ENCODE measurements around the gene SLC35B2. TPM values are rescaled to one million over a fixed set of nuclear protein-coding genes. Genes with fewer than 3 reads are reported as not detected.
A peak's percentile ranks its signal among the peaks of the same experiment; 100 is the strongest.
"Not testable (repeated sequence)": the region's sequence is repeated elsewhere in the genome, so short reads cannot be mapped to it uniquely, and the experiment has no call there.

The SLC35B2 gene
- total and polyA plus RNA-seq, 10 donors, result 17.6 to 30.4 (median 24.0) TPM

DNA sequence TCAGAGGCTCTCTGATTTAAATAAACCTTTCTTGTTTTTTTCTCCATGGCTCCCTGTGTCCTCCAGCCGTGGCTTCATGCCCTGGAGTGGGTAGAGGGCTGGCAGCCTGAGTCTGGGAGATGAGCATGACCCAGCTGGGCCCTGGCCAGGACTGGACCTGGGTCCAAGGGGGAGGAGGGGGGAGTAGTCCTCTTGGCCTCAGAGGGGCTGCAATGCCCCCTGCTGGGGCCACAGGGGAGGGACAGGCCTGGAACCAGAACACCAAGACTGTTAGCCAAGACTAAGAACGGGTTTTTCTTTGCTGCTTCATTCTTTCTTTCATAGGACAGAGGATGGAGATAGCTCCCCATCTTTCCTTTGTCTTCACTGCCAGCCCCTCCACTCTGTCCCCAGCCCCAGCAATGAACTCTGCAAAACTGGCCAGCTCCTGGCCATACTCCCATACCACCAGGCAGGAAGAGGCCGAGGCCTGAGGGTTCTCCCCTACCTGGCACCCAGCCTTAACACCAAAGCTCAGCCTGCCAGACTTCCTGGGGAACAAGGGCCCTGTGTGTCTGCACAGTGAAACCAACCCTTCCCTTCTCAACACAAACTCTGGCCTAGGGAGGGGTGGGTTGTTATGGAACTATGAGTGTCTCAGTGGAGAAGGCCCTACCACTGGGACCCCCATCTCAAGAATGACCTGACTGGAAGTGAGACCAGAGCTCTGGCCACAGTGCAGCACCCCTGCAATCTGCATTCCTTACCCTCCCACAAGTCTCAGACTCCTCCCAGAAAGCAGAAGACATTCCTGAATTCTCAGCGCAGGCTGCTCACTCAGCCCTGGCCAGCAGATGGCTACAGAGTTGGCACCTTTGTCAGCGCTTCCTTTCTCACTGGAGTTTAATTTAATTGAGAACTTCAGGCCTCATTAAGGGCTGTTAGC is 23.0 kb downstream of the SLC35B2 start:
- no peaks in the 10 kb centered on the region for H3K9me3 ChIP-seq
- H3K4me3 ChIP-seq, result no peak overlapping the region
- peaks cover 0 to 37% (median 0%) of the 10 kb centered on the region in 6 donors for H3K36me3 ChIP-seq
- intact Hi-C loops (cut with DNase I; ENCODE audit: low total_unique reads), result loop anchor here (10.0 kb wide), 2 partner anchors 60 to 140 kb away; no protein-coding TSS in a partner anchor
- H3K4me1 ChIP-seq, result peaks cover 9 to 71% (median 29%) of the 10 kb centered on the region in 6 donors
- H3K27ac ChIP-seq, result peak overlapping the region in 6 of 8 donors; percentile 46 to 61 (median 48)
- DNase-seq, result peak; percentile 64
- no peak for TF ChIP-seq POLR2AphosphoS5 (IDR thresholded peaks at IDR 0.05)
- TF ChIP-seq POLR2A (IDR thresholded peaks at IDR 0.05), result no peak
- TF ChIP-seq, protein P1, sequence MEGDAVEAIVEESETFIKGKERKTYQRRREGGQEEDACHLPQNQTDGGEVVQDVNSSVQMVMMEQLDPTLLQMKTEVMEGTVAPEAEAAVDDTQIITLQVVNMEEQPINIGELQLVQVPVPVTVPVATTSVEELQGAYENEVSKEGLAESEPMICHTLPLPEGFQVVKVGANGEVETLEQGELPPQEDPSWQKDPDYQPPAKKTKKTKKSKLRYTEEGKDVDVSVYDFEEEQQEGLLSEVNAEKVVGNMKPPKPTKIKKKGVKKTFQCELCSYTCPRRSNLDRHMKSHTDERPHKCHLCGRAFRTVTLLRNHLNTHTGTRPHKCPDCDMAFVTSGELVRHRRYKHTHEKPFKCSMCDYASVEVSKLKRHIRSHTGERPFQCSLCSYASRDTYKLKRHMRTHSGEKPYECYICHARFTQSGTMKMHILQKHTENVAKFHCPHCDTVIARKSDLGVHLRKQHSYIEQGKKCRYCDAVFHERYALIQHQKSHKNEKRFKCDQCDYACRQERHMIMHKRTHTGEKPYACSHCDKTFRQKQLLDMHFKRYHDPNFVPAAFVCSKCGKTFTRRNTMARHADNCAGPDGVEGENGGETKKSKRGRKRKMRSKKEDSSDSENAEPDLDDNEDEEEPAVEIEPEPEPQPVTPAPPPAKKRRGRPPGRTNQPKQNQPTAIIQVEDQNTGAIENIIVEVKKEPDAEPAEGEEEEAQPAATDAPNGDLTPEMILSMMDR (IDR thresholded peaks at IDR 0.05 in 8 of 11, conservative IDR thresholded peaks at IDR 0.05 in 3 of 11), result peak in 10 of 11 experiments; percentile 30 to 68 (median 54)
- no peaks in the 10 kb centered on the region for H3K27me3 ChIP-seq (replicated peaks in 1 of 7)
- 50 to 74% (median 69%) methylated on average over 5 of the region's 5 CpGs for WGBS, 5 donors

DNA sequence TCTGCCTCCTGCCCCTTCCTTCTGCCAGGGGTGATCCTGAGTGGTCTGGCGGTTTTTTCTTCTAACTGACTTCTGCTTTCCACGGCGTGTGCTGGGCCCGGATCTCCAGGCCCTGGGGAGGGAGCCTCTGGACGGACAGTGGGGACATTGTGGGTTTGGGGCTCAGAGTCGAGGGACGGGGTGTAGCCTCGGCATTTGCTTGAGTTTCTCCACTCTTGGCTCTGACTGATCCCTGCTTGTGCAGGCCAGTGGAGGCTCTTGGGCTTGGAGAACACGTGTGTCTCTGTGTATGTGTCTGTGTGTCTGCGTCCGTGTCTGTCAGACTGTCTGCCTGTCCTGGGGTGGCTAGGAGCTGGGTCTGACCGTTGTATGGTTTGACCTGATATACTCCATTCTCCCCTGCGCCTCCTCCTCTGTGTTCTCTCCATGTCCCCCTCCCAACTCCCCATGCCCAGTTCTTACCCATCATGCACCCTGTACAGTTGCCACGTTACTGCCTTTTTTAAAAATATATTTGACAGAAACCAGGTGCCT is 23.7 kb downstream of the SLC35B2 start:
- Histone ChIP-seq H3K9me3 (no peaks in the 10 kb centered on the region), H3K4me3 (no peak overlapping the region), H3K27me3 (replicated peaks in 1 of 7) (no peaks in the 10 kb centered on the region), H3K36me3 (peaks cover 0 to 37% (median 0%) of the 10 kb centered on the region in 6 donors), H3K4me1 (peaks cover 9 to 75% (median 31%) of the 10 kb centered on the region in 6 donors), H3K27ac (peak overlapping the region in 4 of 8 donors; percentile 4 to 61 (median 48))
- TF ChIP-seq, protein P1 (IDR thresholded peaks at IDR 0.05 in 8 of 11, conservative IDR thresholded peaks at IDR 0.05 in 3 of 11), result no peak
- intact Hi-C loops (cut with DNase I; ENCODE audit: low total_unique reads), result loop anchor here (10.0 kb wide), 2 partner anchors 59 to 139 kb away; no protein-coding TSS in a partner anchor
- 53 to 77% (median 66%) methylated on average over 14 of the region's 14 CpGs for WGBS, 5 donors
- peak; percentile 58 for DNase-seq

DNA sequence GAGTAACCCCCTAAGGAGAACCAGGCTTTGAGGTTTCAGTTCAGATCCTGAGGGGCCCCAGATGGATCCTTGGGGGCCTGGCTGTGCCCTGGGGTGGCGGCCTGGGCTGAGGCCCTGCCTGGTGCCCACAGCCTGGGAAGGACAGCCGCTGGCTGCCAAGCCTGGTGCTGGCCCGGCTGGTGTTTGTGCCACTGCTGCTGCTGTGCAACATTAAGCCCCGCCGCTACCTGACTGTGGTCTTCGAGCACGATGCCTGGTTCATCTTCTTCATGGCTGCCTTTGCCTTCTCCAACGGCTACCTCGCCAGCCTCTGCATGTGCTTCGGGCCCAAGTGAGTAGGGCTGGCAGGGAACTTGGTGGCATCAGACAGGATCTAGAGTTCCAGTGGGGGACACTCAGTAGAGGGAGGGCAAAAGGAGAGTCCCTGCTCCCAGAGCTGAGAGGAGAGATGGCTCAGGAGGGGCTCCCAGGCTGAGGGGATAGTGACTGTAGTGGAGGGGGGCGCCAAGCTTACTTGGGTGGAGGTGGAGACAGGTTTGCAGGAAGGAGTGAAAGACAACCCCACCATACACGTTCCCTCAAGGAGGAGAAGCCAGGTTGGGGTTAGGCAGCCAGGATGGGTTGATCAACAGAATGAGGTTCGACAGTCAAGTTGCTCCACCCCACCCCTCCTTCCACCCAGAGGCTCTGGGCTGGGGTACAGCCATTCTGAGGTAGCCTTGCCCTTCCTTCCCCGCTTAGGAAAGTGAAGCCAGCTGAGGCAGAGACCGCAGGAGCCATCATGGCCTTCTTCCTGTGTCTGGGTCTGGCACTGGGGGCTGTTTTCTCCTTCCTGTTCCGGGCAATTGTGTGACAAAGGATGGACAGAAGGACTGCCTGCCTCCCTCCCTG is 24.4 kb downstream of the SLC35B2 start:
- Histone ChIP-seq H3K36me3 (peaks cover 0 to 37% (median 0%) of the 10 kb centered on the region in 6 donors), H3K27ac (peak overlapping the region in 2 of 8 donors; percentile 4 to 61), H3K4me3 (no peak overlapping the region), H3K27me3 (replicated peaks in 1 of 7) (no peaks in the 10 kb centered on the region), H3K4me1 (peaks cover 4 to 68% (median 26%) of the 10 kb centered on the region in 6 donors), H3K9me3 (no peaks in the 10 kb centered on the region)
- TF ChIP-seq POLR2AphosphoS5 (IDR thresholded peaks at IDR 0.05), result no peak
- no peak for TF ChIP-seq POLR2A (IDR thresholded peaks at IDR 0.05)
- TF ChIP-seq, protein P1 (IDR thresholded peaks at IDR 0.05 in 8 of 11, conservative IDR thresholded peaks at IDR 0.05 in 3 of 11), result no peak
- intact Hi-C loops (cut with DNase I; ENCODE audit: low total_unique reads), result loop anchor here (10.0 kb wide), 2 partner anchors 58 to 138 kb away; no protein-coding TSS in a partner anchor
- DNase-seq, result no peak
- 68 to 87% (median 81%) methylated on average over 15 to 16 of the region's 16 CpGs for WGBS, 5 donors

DNA sequence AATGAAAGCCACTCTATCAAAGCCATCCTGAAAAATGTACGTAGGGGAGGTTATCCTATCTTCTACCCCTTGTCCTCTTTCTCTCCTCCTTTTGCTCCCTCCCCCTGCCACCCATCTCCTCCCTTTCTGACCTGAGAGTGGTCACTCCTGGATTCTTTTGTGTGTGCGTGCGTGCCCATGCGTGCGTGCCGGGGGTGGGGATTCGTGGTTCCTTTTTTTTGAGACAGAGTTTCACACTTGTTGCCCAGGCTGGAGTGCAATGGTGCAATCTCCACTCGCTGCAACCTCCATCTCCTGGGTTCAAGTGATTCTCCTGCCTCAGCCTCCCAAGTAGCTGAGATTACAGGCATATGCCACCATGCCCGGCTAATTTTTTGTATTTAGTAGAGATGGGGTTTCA is 25.9 kb downstream of the SLC35B2 start:
- H3K4me1 ChIP-seq, result peaks cover 0 to 63% (median 21%) of the 10 kb centered on the region in 6 donors
- intact Hi-C loops (cut with DNase I; ENCODE audit: low total_unique reads), result loop anchor here (10.0 kb wide), 2 partner anchors 57 to 137 kb away; no protein-coding TSS in a partner anchor
- H3K27ac ChIP-seq; H3K27me3 ChIP-seq (replicated peaks in 1 of 7); H3K4me3 ChIP-seq; H3K9me3 ChIP-seq; DNase-seq: not testable (repeated sequence)
- peaks cover 0 to 42% (median 0%) of the 10 kb centered on the region in 6 donors for H3K36me3 ChIP-seq
- 73 to 84% (median 79%) methylated on average over 9 of the region's 9 CpGs for WGBS, 5 donors

All from spleen (tissue), 11 donors.